Astrocyte of the spinal cord (primary cell): ENCODE measurements around the gene PPRC1.
"Not testable (repeated sequence)": the region's sequence is repeated elsewhere in the genome, so short reads cannot be mapped to it uniquely, and the experiment has no call there.

Experiments
- DNase-seq: peaks from one replicate; pipeline ENCODE4 v3.0.0; 2011; ENCODE audit warnings: low read depth, low spot score
- H3K4me3 ChIP-seq: 2 replicates; pipeline ENCODE4 v1.5.1; 2011; ENCODE audit warnings: low read depth, mild to moderate bottlenecking, low read length, moderate library complexity
- CTCF ChIP-seq: IDR thresholded peaks from 2 replicates; pipeline ENCODE4 v1.5.1; 2012; ENCODE audit warnings: low read depth, mild to moderate bottlenecking, low read length, inconsistent platforms
- in situ Hi-C: cut with HindIII; loops from 2 replicates; pipeline ENCODE4 v1.10.0; 2017; ENCODE audit warnings: low sequenced_read_pairs

PPRC1 gene

GRCh38 chr10:102172288-102172687, 39.4 kb downstream of the PPRC1 start:
- TF ChIP-seq CTCF, result no peak

GRCh38 chr10:102175415-102175814, 42.6 kb downstream of the PPRC1 start:
- in situ Hi-C loops, result no loop called here
- H3K4me3 ChIP-seq, result no peak overlapping the region
- no peak for TF ChIP-seq CTCF
- DNase-seq, result peak; percentile 38

More at GRCh38 chr10:102172288-102172687, 39.4 kb downstream of the PPRC1 start:
- no peak for DNase-seq
- no peak overlapping the region for H3K4me3 ChIP-seq
- in situ Hi-C loops, result no loop called here

- DNase-seq, result no peak
- in situ Hi-C loops, result no loop called here
- no peak for TF ChIP-seq CTCF
- no peak overlapping the region for H3K4me3 ChIP-seq
These were observed 51.8 kb downstream of the PPRC1 start for GRCh38 chr10:102184606-102185005.

DNA sequence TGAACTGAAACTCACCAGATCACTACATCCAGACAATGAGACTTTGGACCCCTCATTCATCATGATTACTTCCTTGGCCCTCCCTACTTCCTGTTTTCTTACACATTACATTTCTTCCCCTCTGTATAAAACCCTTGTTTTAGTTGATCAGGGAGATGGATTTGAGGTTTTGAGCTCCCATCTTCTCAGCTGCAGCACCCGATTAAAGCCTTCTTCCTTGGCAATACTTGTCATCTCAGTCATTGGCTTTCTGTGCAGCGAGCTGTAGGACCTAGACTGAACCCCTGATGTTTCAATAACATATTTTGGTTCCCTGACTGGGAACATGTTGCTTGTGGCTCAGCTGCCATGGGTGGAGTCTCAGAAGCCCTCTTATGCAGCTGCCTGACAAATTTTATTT, 52.4 kb downstream of the PPRC1 start:
- no peak for TF ChIP-seq CTCF
- H3K4me3 ChIP-seq, result no peak overlapping the region
- no peak for DNase-seq
- in situ Hi-C loops, result no loop called here

- TF ChIP-seq CTCF, result no peak
These were observed 53.1 kb downstream of the PPRC1 start for GRCh38 chr10:102185811-102186527.

DNA sequence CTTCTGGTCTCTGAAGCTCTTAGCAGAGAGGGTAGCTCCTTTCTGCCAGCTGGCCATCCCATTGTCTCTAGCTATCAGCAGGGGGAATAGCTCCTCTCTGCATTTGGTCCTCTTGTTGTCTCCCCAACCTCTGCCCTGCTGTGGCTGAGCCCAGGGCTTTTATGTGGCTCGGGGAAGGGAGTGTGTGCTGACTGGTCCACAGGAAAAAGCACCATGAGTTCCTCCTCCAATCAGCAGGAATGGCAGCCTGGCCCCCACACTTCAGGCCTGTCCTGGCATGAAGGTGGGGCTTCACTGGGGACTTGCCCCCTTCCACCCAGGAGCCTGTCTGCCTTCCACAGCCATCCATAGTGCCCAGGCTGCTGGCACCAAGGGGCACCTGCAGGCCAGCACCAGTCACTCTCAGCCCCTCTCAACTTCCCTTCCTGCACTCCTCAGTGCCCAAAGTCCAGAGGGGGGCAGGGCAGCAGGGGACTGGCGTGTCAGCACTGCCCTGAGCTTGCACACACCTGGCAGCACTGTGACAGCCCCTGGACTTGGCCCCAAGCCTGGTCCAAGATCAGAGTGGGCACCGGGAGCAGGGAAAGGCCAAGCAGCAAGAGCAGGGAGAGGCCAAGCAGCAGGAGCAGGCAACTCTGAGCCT, 55.6 kb downstream of the PPRC1 start:
- DNase-seq, result no peak
- TF ChIP-seq CTCF, result no peak
- in situ Hi-C loops, result no loop called here
- no peak overlapping the region for H3K4me3 ChIP-seq

More at GRCh38 chr10:102185811-102186527, 53.1 kb downstream of the PPRC1 start:
- DNase-seq, result no peak
- H3K4me3 ChIP-seq, result no peak overlapping the region
- in situ Hi-C loops, result no loop called here

GRCh38 chr10:102188941-102189898, 56.4 kb downstream of the PPRC1 start:
- not testable (repeated sequence) for H3K4me3 ChIP-seq, DNase-seq

More at GRCh38 chr10:102188941-102189898, 56.4 kb downstream of the PPRC1 start:
- in situ Hi-C loops, result not testable (repeated sequence)
